ENCODE results near the gene MAPK8IP3. TPM values are rescaled to one million over a fixed set of nuclear protein-coding genes. Genes with fewer than 3 reads are reported as not detected.

The MAPK8IP3 gene
- total and polyA plus RNA-seq, 9 of the 15 experiments (the other 6 are each of a cell fraction or from before 2014, with no cell fraction given): 0.17 to 58.7 (median 16.7) TPM

- TF ChIP-seq ARNT (IDR thresholded peaks at IDR 0.05) (0 out of 4 replicates have a peak, but pooled peaks of 1 of the 2 experiments have one; percentile 28), CBX1 (IDR thresholded peaks at IDR 0.05; ENCODE audit: low read depth) (peak; percentile 89; the same call in 1 of the 2 replicates), MXI1 (IDR thresholded peaks at IDR 0.05; ENCODE audit: low read depth, low read length) (no peak), WHSC1 (IDR thresholded peaks at IDR 0.05; ENCODE audit: low read length) (no peak), NR1H2 (CRISPR knock-in tag; IDR thresholded peaks at IDR 0.05) (no peak), ZNF41 (CRISPR knock-in tag; conservative IDR thresholded peaks at IDR 0.05) (no peak), KLF13 (tag; IDR thresholded peaks at IDR 0.05; ENCODE audit: borderline replicate concordance, low read depth) (peak; percentile 99; the same call in 1 of the 2 replicates), ZNF785 (CRISPR knock-in tag; IDR thresholded peaks at IDR 0.05) (no peak), ETV6 (IDR thresholded peaks at IDR 0.05; ENCODE audit: borderline replicate concordance in 1 of 2, low read depth in 2 of 2, low read length in 1 of 2) (no peak), ETV6 (CRISPR knock-in tag; IDR thresholded peaks at IDR 0.05; ENCODE audit: borderline replicate concordance) (no peak), ZNF592 (IDR thresholded peaks at IDR 0.05) (peak; percentile 77; the same call in 1 of the 2 replicates), CHCHD3 (CRISPR knock-in tag; IDR thresholded peaks at IDR 0.05) (no peak), ATF2 (CRISPR knock-in tag; IDR thresholded peaks at IDR 0.05) (peak; percentile 91), MECOM (CRISPR knock-in tag; IDR thresholded peaks at IDR 0.05) (no peak), GTF2E2 (tag; IDR thresholded peaks at IDR 0.05) (no peak), NR2C2 (CRISPR knock-in tag; IDR thresholded peaks at IDR 0.05) (no peak), NR2C2 (tag; IDR thresholded peaks at IDR 0.05) (no peak), ZBED1 (IDR thresholded peaks at IDR 0.05) (no peak; the same call in none of the 2 replicates), MEF2A (IDR thresholded peaks at IDR 0.05; ENCODE audit: control insufficient read depth, low read depth, low read length) (no peak)
- TF ChIP-seq, protein P1, sequence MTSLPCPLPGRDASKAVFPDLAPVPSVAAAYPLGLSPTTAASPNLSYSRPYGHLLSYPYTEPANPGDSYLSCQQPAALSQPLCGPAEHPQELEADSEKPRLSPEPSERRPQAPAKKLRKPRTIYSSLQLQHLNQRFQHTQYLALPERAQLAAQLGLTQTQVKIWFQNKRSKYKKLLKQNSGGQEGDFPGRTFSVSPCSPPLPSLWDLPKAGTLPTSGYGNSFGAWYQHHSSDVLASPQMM (CRISPR knock-in tag; IDR thresholded peaks at IDR 0.05): no peak
- TF ChIP-seq, protein P2, sequence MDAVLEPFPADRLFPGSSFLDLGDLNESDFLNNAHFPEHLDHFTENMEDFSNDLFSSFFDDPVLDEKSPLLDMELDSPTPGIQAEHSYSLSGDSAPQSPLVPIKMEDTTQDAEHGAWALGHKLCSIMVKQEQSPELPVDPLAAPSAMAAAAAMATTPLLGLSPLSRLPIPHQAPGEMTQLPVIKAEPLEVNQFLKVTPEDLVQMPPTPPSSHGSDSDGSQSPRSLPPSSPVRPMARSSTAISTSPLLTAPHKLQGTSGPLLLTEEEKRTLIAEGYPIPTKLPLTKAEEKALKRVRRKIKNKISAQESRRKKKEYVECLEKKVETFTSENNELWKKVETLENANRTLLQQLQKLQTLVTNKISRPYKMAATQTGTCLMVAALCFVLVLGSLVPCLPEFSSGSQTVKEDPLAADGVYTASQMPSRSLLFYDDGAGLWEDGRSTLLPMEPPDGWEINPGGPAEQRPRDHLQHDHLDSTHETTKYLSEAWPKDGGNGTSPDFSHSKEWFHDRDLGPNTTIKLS (IDR thresholded peaks at IDR 0.05; ENCODE audit: borderline replicate concordance, low read depth): peak; percentile 74
Observed at GRCh38 chr16:1705688-1706385, at the start of gene MAPK8IP3 (continued).
